Umbilical cord (tissue), 2 donors: ENCODE measurements around the gene MRTFA. TPM values are rescaled to one million over a fixed set of nuclear protein-coding genes. Genes with fewer than 3 reads are reported as not detected.

ENCODE experiments used
- DNase-seq: peaks from one replicate; pipeline ENCODE4 v3.0.0-alpha.2; 2015; ENCODE audit warnings: low spot score
- total RNA-seq: library from RNA; depleted of rRNA; stranded (reverse); fragments of >200 nt; gene quantifications from one replicate; pipeline ENCODE4 v1.2.3, GENCODE V29; 2014; ENCODE audit warnings: low replicate concordance; ENCODE audit not compliant: insufficient read depth

MRTFA gene
- total RNA-seq, 1 donor from 2014 or later = 85.2 TPM

DNA sequence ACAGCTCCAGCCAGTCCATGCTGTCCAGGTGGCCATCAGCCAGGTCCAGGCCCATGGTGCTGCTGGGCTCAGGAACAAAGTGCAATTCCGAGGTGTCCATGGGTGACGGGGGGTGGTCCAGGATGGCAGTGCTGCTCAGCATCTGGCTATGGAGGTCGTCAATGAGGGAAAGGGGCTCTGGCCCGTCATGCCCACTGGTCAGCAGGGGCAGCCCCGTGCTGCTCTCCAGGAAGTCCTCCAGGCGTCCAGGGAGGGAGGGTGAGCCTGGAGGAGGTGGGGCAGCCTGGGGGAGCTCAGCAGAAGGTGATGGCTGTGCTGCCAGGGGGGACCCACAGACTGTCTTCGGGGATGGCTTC is 225.0 kb downstream of the MRTFA start:
- DNase-seq = no peak

DNA sequence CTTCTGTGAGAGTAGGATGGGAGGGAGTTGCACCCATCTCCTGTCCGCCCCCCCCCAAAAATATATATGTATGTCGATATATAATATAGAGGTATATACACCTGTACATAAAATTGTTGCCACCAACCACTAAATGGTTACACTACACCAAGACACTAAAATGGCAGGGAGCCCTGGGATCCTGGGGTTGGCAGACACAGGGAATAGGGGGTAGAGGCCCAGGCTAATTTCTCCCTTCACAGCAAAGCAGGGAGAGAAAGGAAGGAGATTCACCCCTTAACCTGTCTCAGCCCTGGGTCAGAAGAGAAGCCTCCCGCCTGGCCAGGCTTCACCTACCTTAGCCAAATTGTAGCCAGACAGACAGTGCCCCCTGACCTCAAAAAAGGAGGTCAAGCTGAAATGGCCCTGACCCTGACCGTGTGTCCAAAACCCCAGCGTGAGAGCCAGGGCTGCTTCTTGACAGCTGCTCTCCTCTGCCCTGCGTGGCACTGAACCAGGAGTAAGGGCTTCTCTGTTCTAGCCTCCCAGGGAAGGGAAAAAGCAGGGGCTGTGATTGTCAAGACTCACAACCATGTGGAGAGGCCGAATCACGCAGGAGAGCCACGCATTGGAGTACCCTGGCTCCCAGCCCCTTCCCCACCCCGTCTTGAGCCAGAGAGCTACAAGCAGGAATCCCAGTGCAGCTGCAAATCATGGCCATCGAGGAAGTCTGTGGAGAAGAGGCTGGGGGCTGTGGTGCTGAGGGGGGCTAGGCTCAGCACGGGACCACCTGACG is 225.6 kb downstream of the MRTFA start:
- no peak for DNase-seq

- DNase-seq = no peak
Measured at GRCh38 chr22:40410272-40410671, 226.2 kb downstream of the MRTFA start.

DNA sequence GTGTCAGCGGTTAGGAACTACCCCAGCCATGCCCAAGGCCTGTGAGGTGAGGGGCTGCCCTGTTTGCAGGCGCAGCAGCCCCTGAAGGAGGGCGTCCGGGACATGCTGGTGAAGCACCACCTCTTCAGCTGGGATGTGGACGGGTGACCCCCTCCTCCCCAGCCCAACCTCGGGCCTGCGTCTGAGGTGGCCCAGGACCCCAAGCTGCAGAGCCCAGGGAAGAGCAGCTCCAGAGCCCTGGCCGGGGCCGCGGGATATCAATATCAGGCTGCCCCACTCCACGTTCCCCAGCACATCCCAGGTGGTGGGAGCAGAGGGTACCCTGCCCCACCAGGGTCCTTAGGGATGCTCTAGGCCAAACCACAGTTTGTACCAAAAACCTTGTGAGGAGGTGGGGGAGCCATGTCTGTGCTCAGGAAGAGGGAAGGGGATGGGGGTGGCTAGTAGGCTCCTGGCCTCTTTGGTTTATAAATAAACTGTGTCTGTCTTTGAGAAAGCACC is 226.9 kb downstream of the MRTFA start:
- DNase-seq = no peak

DNA sequence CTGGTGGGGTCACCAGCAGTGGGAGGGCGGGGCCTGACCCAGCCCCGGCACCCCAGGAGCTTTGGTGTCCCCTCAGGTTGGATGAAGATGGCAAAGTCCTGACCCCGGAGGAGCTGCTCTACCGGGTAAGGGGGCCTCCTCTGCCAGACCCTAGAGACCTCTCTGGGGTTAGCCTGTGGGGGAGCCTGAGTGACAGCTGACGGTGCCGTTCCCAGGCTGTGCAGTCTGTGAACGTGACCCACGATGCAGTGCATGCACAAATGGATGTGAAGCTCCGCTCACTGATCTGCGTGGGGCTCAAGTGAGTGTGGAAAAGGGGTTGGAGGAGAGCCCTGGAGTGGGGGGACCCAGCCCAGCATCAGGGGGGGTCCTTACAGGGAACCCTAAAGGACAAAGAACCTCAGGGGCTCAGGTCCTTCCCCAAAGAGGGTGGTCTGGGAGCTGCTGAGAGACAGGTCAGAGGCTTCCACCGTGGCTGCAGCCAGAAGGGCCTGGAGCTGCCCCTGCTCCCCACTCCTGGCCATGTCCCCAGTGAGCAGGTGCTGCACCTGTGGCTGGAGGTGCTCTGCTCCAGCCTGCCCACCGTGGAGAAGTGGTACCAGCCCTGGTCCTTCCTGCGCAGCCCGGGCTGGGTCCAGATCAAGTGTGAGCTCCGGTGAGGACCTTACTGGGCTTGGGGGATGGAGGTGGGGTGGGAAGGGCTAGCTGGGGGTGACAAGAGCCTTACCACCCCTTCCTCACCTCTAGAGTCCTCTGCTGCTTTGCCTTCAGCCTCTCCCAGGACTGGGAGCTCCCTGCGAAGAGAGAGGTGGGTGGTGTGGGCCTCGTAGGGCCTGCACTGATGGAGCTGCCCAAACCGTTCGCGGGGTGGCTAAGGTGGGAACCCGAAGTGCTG is 227.6 kb downstream of the MRTFA start:
- no peak for DNase-seq

DNA sequence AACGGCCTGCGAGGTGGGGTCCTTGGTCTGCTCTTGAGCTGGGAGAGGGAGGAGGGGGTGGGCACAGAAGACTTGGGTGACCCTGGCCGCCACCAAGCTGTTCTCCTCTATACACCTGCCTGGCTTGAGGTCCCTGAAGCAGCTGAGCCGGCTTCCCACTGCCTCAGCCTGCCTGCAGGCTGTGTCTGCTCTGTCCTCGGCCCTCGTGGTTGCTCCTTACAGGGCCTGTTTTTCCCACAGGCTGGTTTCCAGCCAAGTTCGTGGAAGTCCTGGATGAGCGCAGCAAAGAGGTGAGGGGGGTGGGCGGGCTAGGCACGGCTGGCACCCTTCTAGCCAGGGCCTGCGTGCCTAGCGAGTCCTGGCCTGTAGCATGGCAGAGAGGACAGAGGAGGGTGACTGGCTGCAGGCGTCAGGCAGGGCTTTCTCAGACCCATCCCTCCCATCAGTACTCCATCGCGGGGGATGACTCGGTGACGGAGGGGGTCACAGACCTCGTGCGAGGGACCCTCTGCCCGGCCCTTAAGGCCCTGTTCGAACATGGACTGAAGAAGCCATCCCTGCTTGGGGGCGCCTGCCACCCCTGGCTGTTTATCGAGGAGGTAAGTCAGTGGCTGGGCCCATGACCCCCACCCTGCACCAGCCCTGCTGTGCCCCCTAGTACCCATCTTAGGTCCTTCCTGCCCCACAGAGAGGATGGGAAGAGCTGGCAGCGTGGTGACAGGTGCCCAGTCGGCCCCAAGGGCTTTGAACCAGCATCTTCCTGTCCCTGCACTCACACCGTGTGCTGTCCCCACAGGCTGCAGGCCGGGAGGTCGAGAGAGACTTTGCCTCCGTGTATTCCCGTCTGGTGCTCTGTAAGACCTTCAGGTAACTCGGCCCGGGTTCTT is 228.4 kb downstream of the MRTFA start:
- DNase-seq = no peak

DNA sequence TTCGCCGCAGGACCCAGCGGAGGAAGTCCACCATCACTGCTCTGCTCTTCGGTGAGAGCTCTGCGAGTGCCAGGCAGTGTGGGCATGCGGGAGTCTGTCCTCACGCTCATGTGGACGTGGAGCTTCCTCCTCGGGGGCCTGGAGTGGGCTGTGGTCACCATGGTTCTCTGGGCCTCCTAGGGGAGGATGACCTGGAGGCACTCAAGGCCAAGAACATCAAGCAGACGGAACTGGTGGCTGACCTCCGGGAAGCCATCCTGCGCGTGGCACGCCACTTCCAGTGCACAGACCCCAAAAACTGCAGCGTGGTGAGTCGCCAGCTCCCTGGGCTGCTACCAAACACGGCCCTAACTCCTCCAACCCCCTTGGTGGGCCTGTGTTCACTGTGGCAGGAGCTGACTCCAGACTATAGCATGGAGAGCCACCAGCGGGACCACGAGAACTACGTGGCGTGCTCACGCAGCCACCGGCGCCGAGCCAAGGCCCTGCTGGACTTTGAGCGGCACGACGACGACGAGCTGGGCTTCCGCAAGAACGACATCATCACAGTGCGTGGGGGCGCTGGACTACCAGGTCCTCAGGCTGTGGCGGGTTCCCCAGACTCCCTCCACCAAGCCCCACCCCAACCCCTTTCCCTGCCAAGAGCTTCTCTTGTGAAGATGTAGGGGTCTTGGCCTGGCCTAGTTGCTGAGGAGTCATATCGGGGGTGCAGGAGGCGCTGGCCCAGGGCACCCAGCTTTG is 229.3 kb downstream of the MRTFA start:
- no peak for DNase-seq

- DNase-seq = no peak
Measured at GRCh38 chr22:40406063-40406890, 230.2 kb downstream of the MRTFA start.

- DNase-seq = no peak
Measured at GRCh38 chr22:40405178-40406062, 231.1 kb downstream of the MRTFA start.

GRCh38 chr22:40404251-40405177 is 232.0 kb downstream of the MRTFA start:
- DNase-seq = no peak

- DNase-seq = no peak
Measured at GRCh38 chr22:40403651-40404050, 232.9 kb downstream of the MRTFA start.

DNA sequence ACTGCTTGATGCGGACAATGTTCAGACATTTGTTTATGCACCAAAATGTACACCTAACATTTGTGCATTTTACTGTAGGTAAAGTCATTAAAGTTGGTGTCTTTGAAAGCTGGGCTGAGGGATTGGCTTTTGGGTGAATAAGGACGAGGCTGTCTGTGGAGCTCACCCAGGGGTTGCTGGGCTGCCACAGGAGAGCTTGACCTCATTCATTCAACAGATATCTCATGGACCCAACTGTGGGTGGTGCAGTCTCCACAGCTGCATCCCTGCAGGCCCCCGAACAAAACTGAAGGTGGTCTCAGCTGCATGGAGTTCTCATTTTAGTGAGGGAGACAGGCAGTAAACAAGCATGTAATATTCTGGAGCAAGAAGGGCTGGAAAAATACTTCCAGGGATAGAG is 233.4 kb downstream of the MRTFA start:
- DNase-seq = no peak

GRCh38 chr22:40401981-40402406 is 234.5 kb downstream of the MRTFA start:
- no peak for DNase-seq

DNA sequence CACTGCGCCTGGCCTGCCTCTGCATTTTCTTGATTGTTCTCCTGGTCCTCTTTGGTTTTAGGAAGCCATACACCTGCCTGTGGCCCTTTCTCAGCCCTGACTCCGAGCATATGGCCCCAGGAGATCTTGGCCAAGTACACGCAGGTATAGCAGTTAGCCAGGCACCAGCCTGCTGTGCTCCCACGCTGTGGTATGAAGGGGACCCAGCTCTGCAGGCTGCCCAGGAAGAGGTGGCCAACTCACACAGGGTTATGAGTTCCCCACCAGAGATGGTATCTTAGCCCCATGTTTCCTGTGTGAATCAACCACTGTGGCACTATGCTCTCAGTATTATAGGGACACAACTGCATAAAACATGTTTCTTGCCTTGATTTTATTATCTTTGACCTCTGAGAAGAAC is 235.0 kb downstream of the MRTFA start:
- DNase-seq = no peak

GRCh38 chr22:40400159-40400558 is 236.4 kb downstream of the MRTFA start:
- no peak for DNase-seq

- no peak for DNase-seq
Measured at GRCh38 chr22:40399621-40400020, 236.9 kb downstream of the MRTFA start.

DNA sequence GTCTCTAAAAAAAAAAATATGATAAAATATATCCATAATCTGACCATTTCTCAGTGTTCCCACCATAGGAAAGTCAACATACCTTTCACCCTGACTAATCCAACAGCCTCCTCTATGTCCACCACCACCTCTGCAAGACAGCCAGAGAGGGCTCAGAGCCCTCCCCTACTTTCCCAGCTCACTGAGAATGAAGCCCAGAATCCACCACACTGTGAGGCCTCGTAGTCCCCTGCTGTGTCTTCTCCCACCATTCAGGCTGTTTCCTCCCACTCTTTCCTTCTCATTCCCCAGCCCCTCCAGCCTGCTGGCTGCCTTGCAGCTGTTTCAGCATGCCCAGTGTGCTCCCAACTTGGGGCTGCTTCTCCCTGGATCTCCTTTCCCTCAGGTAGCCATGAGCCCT is 239.1 kb downstream of the MRTFA start:
- DNase-seq = no peak

DNA sequence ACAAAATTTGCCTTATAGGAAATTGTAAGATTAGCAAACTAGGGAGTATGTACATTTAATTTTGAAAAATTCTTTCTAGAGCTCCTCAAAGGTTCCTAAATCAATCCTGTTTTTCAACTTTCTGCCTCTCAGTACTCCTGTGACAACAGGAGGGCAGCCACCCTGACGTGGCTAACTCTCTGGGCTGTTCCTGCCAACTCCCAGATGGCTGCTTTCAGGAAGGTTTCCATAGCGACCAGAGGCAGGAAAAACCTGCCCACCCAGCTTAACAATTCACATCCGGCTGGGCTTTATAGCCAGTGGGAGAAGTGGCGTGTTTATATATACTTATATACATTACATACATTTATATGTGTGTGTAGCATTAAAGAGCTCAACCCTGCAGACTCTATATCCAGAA is 239.6 kb downstream of the MRTFA start:
- DNase-seq = peak; percentile 91
